Neuronal stem cell (in vitro differentiated cells): ENCODE measurements around the gene MACROH2A1.

Experiments used
- DNase-seq: peaks from one replicate; pipeline ENCODE4 v3.0.0-alpha.2; 2013; ENCODE audit warnings: low spot score
- H2AFZ ChIP-seq: one replicate; pipeline ENCODE4 v1.6.1; 2013; ENCODE audit warnings: mild to moderate bottlenecking, low read length, inconsistent platforms
- H2AK5ac ChIP-seq: 2 replicates; pipeline ENCODE4 v1.6.1; 2013; ENCODE audit warnings: low read depth, mild to moderate bottlenecking, inconsistent platforms, low read length, moderate library complexity, mixed read lengths
- H2BK120ac ChIP-seq: 2 replicates; pipeline ENCODE4 v1.6.1; 2013; ENCODE audit warnings: low read depth, mild to moderate bottlenecking, inconsistent platforms, low read length, moderate library complexity, mixed read lengths
- H2BK12ac ChIP-seq: one replicate; pipeline ENCODE4 v1.6.1; 2013; ENCODE audit warnings: low read length, inconsistent platforms
- H2BK15ac ChIP-seq: 2 replicates; pipeline ENCODE4 v1.6.1; 2013; ENCODE audit warnings: mild to moderate bottlenecking, low read length, inconsistent platforms, mixed read lengths
- H2BK5ac ChIP-seq: one replicate; pipeline ENCODE4 v1.6.1; 2013; ENCODE audit warnings: inconsistent platforms, mild to moderate bottlenecking, low read length, moderate library complexity
- H3K14ac ChIP-seq: one replicate; pipeline ENCODE4 v1.6.1; 2013; ENCODE audit warnings: low read length, inconsistent platforms
- H3K18ac ChIP-seq: 2 replicates; pipeline ENCODE4 v1.6.1; 2013; ENCODE audit warnings: low read length, inconsistent platforms
- H3K23ac ChIP-seq: 2 replicates; pipeline ENCODE4 v1.6.1; 2013; ENCODE audit warnings: low read depth, mild to moderate bottlenecking, mixed read lengths, low read length, inconsistent platforms; ENCODE audit not compliant: poor library complexity
- H3K27ac ChIP-seq: replicated peaks from 3 replicates; pipeline ENCODE4 v1.5.1; 2013; ENCODE audit warnings: low read length, inconsistent platforms
- H3K27me3 ChIP-seq, 3 experiments: 2 replicates each; pipeline ENCODE4 v1.6.1; 2013; ENCODE audit warnings: low read length in 3 of 3, mild to moderate bottlenecking in 2 of 3, inconsistent platforms in 1 of 3, low read depth in 1 of 3, mixed read lengths in 1 of 3, moderate library complexity in 1 of 3; ENCODE audit not compliant: control insufficient read depth in 3 of 3, insufficient read depth in 3 of 3
- H3K36me3 ChIP-seq, 2 donors: replicated peaks in 1 of 2; 2 replicates each; pipeline ENCODE4 v1.6.1; 2013; ENCODE audit warnings: low read length in 2 of 2; ENCODE audit not compliant: control insufficient read depth in 2 of 2, insufficient read depth in 2 of 2
- H3K4ac ChIP-seq: 2 replicates; pipeline ENCODE4 v1.6.1; 2013; ENCODE audit warnings: inconsistent platforms, mild to moderate bottlenecking, low read length, moderate library complexity
- H3K4me1 ChIP-seq, 2 donors: 1 replicate in 1 of 2; 2 replicates in 1 of 2; pipeline ENCODE4 v1.6.1; 2013; ENCODE audit warnings: low read length in 2 of 2, low read depth in 1 of 2; ENCODE audit not compliant: control insufficient read depth in 2 of 2, insufficient read depth in 1 of 2
- H3K4me2 ChIP-seq: one replicate; pipeline ENCODE4 v1.6.1; 2013; ENCODE audit warnings: mild to moderate bottlenecking, low read length, inconsistent platforms; ENCODE audit not compliant: insufficient read depth, poor library complexity, severe bottlenecking
- H3K4me3 ChIP-seq, 2 donors: 2 replicates each; pipeline ENCODE4 v1.5.1; 2013; ENCODE audit warnings: low read length in 2 of 2, mild to moderate bottlenecking in 2 of 2, inconsistent platforms in 1 of 2, moderate library complexity in 1 of 2
- H3K79me1 ChIP-seq: one replicate; pipeline ENCODE4 v1.6.1; 2013; ENCODE audit warnings: low read depth, mild to moderate bottlenecking, inconsistent platforms, low read length, moderate library complexity
- H3K9ac ChIP-seq: one replicate; pipeline ENCODE4 v1.6.1; 2013; ENCODE audit warnings: mild to moderate bottlenecking, low read depth, low read length, inconsistent platforms; ENCODE audit not compliant: poor library complexity
- H3K9me3 ChIP-seq, 2 donors: replicated peaks in 1 of 2; 2 replicates each; pipeline versions ENCODE3 to v1.6.1; 2013; ENCODE audit warnings: low read length in 2 of 2, mild to moderate bottlenecking in 2 of 2, inconsistent platforms in 1 of 2, low read depth in 1 of 2, mixed read lengths in 1 of 2, moderate library complexity in 1 of 2; ENCODE audit not compliant: control insufficient read depth in 2 of 2, insufficient read depth in 1 of 2
- H4K8ac ChIP-seq: one replicate; pipeline ENCODE4 v1.6.1; 2013; ENCODE audit warnings: low read depth, mild to moderate bottlenecking, inconsistent platforms, low read length, moderate library complexity
- H4K91ac ChIP-seq: one replicate; pipeline ENCODE4 v1.6.1; 2013; ENCODE audit warnings: low read length, low read depth, mild to moderate bottlenecking, inconsistent platforms; ENCODE audit not compliant: poor library complexity
- WGBS, 2 donors: extraction: QIAGEN DNeasy Blood & Tissue Kit; methylation state at CpG; one replicate each; pipeline ENCODE4 v1.1.7; 2013; ENCODE audit warnings: missing lambda C conversion rate in 2 of 2, mixed read lengths in 1 of 2; ENCODE audit not compliant: insufficient read length in 2 of 2, insufficient replicate concordance in 1 of 2; ENCODE audit errors: extremely low coverage in 2 of 2; 5-methylcytosine and 5-hydroxymethylcytosine counted together

MACROH2A1 gene

GRCh38 chr5:135326296-135327254, 72.5 kb downstream of the MACROH2A1 start:
- H3K4me1 ChIP-seq, result peaks cover 0 to 2% of the 10 kb centered on the region in 2 donors
- H2BK5ac ChIP-seq, result peak overlapping the region; percentile 2
- peaks cover 1 to 12% of the 10 kb centered on the region in 2 donors for H3K36me3 ChIP-seq
- no peak overlapping the region for H3K4me2 ChIP-seq
- no peak overlapping the region for H2AFZ ChIP-seq
- H2BK15ac ChIP-seq, result no peak overlapping the region
- no peak overlapping the region for H2BK120ac ChIP-seq
- no peak overlapping the region for H3K9ac ChIP-seq
- peak overlapping the region; percentile 54 for H4K8ac ChIP-seq
- no peak overlapping the region for H3K23ac ChIP-seq
- no peak overlapping the region for H3K14ac ChIP-seq
- DNase-seq, result no peak
- H3K4ac ChIP-seq, result no peak overlapping the region
- H3K27me3 ChIP-seq, result peaks cover 0 to 2% (median 0%) of the 10 kb centered on the region in 3 experiments
- no peaks in the 10 kb centered on the region for H3K9me3 ChIP-seq
- H3K4me3 ChIP-seq, result no peak overlapping the region
- H3K18ac ChIP-seq, result peak overlapping the region; percentile 54
- H3K27ac ChIP-seq, result no peak overlapping the region
- no peaks in the 10 kb centered on the region for H3K79me1 ChIP-seq
- no peak overlapping the region for H4K91ac ChIP-seq
- no CpG with 5 or more reads among the region's 48 CpGs for WGBS, 2 donors
- H2AK5ac ChIP-seq, result peak overlapping the region; percentile 3
- H2BK12ac ChIP-seq, result no peak overlapping the region

- Histone ChIP-seq H2BK120ac (no peak overlapping the region), H2BK12ac (peak overlapping the region; percentile 26), H3K9me3 (no peaks in the 10 kb centered on the region), H3K79me1 (no peaks in the 10 kb centered on the region), H3K18ac (peak overlapping the region; percentile 17), H3K23ac (peak overlapping the region; percentile 56), H3K4me1 (peaks cover 0 to 2% of the 10 kb centered on the region in 2 donors), H3K9ac (peak overlapping the region; percentile 38), H3K27ac (no peak overlapping the region), H2AFZ (no peak overlapping the region), H2BK5ac (no peak overlapping the region), H3K14ac (peak overlapping the region; percentile 12), H3K4ac (peak overlapping the region; percentile 61), H3K4me2 (no peak overlapping the region), H3K4me3 (no peak overlapping the region), H4K91ac (peak overlapping the region; percentile 32), H3K27me3 (peaks cover 0 to 5% (median 0%) of the 10 kb centered on the region in 3 experiments), H3K36me3 (peaks cover 0 to under 1% of the 10 kb centered on the region in 2 donors), H4K8ac (no peak overlapping the region), H2AK5ac (no peak overlapping the region), H2BK15ac (no peak overlapping the region)
- DNase-seq, result no peak
- no CpG with 5 or more reads among the region's 17 CpGs for WGBS, 2 donors
Measured at GRCh38 chr5:135324897-135325650, 74.0 kb downstream of the MACROH2A1 start.

- H3K14ac ChIP-seq, result no peak overlapping the region
- no peak for DNase-seq
- H2BK5ac ChIP-seq, result no peak overlapping the region
- no peaks in the 10 kb centered on the region for H3K9me3 ChIP-seq
- peaks cover 0 to 2% of the 10 kb centered on the region in 2 donors for H3K4me1 ChIP-seq
- H3K18ac ChIP-seq, result no peak overlapping the region
- H4K8ac ChIP-seq, result no peak overlapping the region
- no peak overlapping the region for H3K4me3 ChIP-seq
- no peaks in the 10 kb centered on the region for H3K79me1 ChIP-seq
- no peak overlapping the region for H2BK12ac ChIP-seq
- no peak overlapping the region for H2BK15ac ChIP-seq
- no peak overlapping the region for H3K23ac ChIP-seq
- no peaks in the 10 kb centered on the region for H3K36me3 ChIP-seq
- peaks cover 0 to 10% (median 0%) of the 10 kb centered on the region in 3 experiments for H3K27me3 ChIP-seq
- H3K4me2 ChIP-seq, result no peak overlapping the region
- H3K9ac ChIP-seq, result no peak overlapping the region
- no peak overlapping the region for H3K4ac ChIP-seq
- no peak overlapping the region for H2BK120ac ChIP-seq
- no peak overlapping the region for H2AK5ac ChIP-seq
- no peak overlapping the region for H4K91ac ChIP-seq
- H3K27ac ChIP-seq, result no peak overlapping the region
- WGBS, 2 donors, result no CpG with 5 or more reads among the region's 8 CpGs
- no peak overlapping the region for H2AFZ ChIP-seq
Measured at GRCh38 chr5:135324160-135324559, 74.9 kb downstream of the MACROH2A1 start.

- Histone ChIP-seq H2AFZ (no peak overlapping the region), H3K9ac (no peak overlapping the region), H3K23ac (no peak overlapping the region), H2BK120ac (no peak overlapping the region), H2BK15ac (no peak overlapping the region), H2BK5ac (no peak overlapping the region), H3K79me1 (no peaks in the 10 kb centered on the region), H4K91ac (no peak overlapping the region), H3K9me3 (no peaks in the 10 kb centered on the region), H3K4me3 (no peak overlapping the region), H4K8ac (no peak overlapping the region), H2BK12ac (no peak overlapping the region), H3K18ac (no peak overlapping the region), H3K27ac (no peak overlapping the region), H3K14ac (no peak overlapping the region), H3K27me3 (peaks cover 0 to 10% (median 0%) of the 10 kb centered on the region in 3 experiments), H3K4me2 (no peak overlapping the region), H3K4me1 (peaks cover 0 to 2% of the 10 kb centered on the region in 2 donors), H3K4ac (no peak overlapping the region), H3K36me3 (no peaks in the 10 kb centered on the region), H2AK5ac (no peak overlapping the region)
- no CpG with 5 or more reads among the region's 8 CpGs for WGBS, 2 donors
- DNase-seq, result no peak
Measured at GRCh38 chr5:135323701-135324132, 75.3 kb downstream of the MACROH2A1 start.
